Amygdala (tissue), 56 donors: Measurements from ENCODE around the gene FZR1.

Experiments
- DNase-seq, 56 donors: peaks; one replicate each; lab custom pipeline; 2025; lab: John Stamatoyannopoulos, UW

FZR1 gene

GRCh38 chr19:3585301-3586126, 79.4 kb downstream of the FZR1 start, which contains the start of gene GIPC3:
Gene GIPC3, plus strand, starts transcription at chr19:3585478. Its CDS starts 120 bp downstream, at chr19:3585598.
- no peak for DNase-seq

GRCh38 chr19:3586127-3586626, 80.1 kb downstream of the FZR1 start:
- DNase-seq = no peak

DNA sequence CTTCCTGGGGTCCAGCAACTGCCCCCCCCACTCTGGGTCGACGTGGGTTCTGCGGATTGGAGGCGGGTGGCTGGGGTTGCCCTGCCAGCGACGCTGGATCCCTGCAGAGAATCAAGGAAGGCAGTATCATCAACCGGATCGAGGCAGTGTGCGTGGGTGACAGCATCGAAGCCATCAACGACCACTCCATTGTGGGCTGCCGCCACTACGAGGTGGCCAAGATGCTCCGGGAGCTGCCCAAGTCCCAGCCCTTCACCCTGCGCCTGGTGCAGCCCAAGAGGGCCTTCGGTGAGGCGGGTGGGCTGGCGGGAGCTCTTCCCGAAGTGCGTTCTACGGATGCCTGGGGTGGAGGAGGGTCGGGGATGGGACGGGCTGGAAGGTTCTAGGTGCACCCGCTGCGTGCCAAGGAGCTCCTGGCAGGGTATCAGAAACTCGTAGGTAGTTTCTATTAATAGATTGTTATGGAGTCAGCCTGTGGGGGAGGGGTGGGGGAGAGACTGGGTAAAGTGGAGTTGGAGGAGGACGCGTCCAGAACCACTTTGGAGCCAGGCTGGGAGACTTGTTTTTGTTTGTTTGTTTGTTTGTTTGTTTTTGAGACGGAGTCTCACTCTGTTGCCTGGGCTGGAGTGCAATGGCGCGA, 80.7 kb downstream of the FZR1 start:
- DNase-seq = no peak
